Activated CD4-positive, alpha-beta T cell treated with anti-CD3 and anti-CD28 coated beads, Interleukin-2, amount 50 U/mL, for 24 hours (primary cell): Measurements from ENCODE around the gene MUCL1.

Experiments used
- DNase-seq, 2 donors: peaks; one replicate each; pipeline ENCODE4 v3.0.0-alpha.2; 2020; ENCODE audit warnings: low read depth in 1 of 2, low spot score in 1 of 2

The MUCL1 gene

DNA sequence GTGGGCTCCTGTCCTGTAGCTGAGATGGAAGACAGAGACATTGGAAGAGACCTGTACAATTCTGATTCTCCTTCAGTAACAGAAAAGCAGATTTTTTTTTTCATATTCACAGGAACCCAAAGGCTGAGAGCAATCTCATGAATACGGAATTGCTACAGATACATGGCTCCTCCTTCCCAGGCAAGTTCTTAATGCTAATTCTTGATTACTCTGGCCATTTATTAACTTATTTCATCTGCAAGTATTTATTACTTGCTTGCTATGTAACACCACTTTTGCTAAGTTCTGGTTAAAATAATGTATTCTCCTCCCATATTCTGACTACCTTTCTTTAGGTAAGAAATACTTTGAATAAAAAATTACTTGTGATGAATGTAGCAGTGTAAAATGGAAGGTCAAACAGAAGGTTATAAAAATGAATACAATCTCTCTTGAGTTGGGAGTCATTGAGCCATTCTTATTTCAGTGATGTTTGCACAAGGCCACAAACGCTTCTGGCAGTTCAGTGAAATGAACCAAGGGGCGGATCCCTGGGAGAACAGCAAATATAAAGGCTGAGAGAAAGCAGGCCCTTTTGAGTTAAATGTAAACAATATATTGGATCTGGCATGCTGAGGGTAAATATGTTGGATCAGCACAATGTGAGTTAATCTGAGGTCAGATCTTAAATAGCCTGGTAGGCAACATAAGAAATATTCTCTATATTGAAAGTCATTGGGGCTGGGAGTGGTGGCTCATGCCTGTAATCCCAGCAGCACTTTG is 37.6 kb downstream of the MUCL1 start:
- no peak for DNase-seq
